ENCODE measurements around the gene IQGAP3. TPM values are rescaled to one million over a fixed set of nuclear protein-coding genes. Genes with fewer than 3 reads are reported as not detected.

The IQGAP3 gene
- total RNA-seq, 1 experiment from 2014 or later, result 21.3 TPM

DNA sequence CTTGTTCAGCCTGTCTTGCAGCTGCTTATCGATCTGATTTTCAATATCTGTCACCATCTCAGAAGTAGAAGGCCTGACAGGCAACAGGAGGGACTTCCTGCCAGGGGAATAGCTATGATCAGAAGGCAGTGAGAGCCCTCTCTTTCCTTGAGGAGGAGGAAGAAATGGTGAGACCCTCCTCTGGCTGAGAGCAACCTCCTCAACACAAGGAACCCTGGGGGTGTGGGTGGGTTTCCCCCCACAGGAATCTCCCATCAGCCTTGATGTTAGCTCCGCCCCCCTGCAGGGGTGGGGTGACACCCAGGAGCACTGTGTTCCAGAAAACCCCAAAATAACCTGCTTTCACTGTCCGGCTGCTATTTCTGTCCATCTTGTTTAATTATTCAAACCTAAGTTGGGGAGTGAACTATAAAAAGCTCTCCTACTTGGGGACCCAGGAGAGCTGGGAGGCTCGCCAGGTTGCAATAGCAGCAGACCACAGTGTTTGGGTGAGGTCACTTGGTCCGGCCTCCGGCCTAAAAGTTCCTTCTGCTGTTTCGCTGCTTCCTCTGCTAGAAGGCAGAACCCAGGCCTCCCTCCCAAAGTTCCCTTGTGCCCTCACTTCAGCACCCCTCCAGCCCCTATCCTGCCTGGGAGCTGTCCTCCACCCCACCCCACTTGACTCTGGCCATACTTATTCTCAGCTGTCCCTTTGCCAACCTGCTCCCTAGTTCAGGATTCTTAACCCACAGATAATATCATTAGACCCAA is 64.0 kb downstream of the IQGAP3 start:
- peaks cover 18% of the 10 kb centered on the region for H3K4me1 ChIP-seq
- no peak for DNase-seq
- no peak overlapping the region for H3K27ac ChIP-seq
- H3K27me3 ChIP-seq, result peaks cover 6% of the 10 kb centered on the region; the same call in 1 of the 2 replicates
- no peaks in the 10 kb centered on the region for H3K36me3 ChIP-seq
- H3K4me3 ChIP-seq, result no peak overlapping the region
- no peaks in the 10 kb centered on the region for H3K9me3 ChIP-seq (replicated peaks)

DNA sequence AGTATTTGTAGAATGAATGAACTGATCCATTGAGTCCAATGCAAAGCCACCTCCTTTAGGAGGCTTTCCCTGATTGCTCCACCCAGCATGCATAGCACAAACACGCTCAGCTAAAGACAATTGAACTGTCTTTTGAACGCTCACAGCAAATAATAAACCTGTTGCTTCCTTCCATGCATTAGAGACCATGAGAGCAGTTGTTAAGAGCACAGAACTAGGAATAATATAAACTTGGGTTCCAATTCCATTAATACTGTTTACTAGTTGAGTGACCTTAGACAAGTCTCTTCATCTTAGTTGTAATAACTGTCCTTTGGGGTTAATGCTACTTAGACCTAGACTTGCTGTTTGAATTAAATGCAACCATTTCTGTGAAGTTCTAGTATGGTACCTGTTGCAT is 65.9 kb downstream of the IQGAP3 start:
- Histone ChIP-seq H3K4me3 (no peak overlapping the region), H3K27ac (no peak overlapping the region), H3K9me3 (replicated peaks) (no peaks in the 10 kb centered on the region), H3K27me3 (peaks cover 6% of the 10 kb centered on the region; the same call in 1 of the 2 replicates), H3K36me3 (no peaks in the 10 kb centered on the region), H3K4me1 (peaks cover 33% of the 10 kb centered on the region)
- no peak for DNase-seq

DNA sequence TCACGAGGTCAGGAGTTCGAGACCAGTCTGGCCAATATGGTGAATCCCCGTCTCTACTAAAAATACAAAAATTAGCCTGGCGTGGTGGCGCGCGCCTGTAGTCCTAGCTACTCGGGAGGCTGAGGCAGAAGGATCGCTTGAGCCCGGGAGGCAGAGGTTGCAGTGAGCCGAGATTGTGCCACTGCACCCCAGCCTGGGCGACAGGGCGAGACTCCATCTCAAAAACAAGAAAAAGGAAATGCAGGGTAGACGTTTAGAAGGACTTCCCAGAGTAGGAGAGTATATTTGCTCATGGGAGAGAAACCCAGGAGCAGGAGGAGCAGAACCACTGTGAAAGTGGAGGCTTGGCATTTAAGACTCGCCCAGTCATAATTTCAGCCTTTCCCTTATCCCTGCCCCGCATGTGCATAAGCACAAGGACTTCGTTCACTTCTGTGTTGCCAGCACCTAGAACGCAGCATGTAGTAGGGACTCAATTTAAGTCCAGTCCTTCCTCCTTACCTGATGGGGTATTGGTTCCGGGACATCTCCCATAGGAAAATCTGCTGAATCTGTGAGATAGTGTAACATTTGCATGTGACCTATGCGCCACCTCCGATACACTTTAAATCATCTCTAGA is 66.6 kb downstream of the IQGAP3 start:
- peaks cover 33% of the 10 kb centered on the region for H3K4me1 ChIP-seq
- no peak for DNase-seq
- H3K4me3 ChIP-seq, result peak overlapping the region; percentile 49
- no peaks in the 10 kb centered on the region for H3K36me3 ChIP-seq
- H3K27me3 ChIP-seq, result peaks cover 6% of the 10 kb centered on the region; the same call in 1 of the 2 replicates
- peak overlapping the region; percentile 70 for H3K27ac ChIP-seq
- no peaks in the 10 kb centered on the region for H3K9me3 ChIP-seq (replicated peaks)

DNA sequence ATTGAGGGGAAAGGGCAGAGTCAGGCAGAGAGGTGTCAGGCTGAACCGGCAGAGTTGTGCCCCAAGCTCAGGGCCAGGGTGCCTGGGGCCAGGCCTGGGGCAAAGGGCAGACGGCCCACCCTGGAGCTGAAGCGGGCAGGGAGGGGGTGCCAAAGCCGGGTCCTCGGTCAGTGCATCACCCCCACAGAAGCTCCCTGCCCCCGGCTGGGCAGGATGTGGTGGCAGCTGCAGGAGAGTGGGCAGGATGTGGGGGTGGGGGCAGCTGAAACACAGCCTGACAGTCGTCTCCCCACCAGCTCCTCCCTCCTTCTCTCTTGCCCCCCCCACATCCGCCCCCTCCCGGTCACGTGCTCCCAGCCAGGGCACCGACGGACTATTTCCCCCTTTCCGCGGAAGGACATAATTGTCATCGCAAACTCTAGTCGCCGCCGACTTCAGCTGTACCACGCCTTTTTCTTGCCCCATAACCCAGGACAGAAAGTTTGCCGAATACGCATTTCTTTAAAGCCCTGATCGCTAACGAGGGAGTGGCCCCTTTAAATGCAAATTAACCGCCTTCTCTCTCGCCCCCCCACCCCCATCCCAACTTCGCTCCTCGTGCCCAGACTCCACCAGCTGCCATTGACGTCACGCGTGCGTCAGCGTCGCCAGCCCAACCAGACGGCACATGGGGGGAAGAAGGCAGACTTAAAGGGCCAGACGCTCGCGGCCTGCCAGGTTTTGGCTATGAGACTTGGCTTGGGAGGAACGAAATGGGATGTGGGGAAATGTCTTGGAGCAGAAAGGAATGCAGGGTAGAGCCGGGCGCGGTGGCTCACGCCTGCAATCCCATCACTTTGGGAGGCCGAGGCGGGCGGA is 67.3 kb downstream of the IQGAP3 start:
- DNase-seq, result peak; percentile 97
- H3K9me3 ChIP-seq (replicated peaks), result no peaks in the 10 kb centered on the region
- peak overlapping the region; percentile 70 for H3K27ac ChIP-seq
- H3K36me3 ChIP-seq, result no peaks in the 10 kb centered on the region
- H3K27me3 ChIP-seq, result peaks cover 6% of the 10 kb centered on the region; the same call in 1 of the 2 replicates
- H3K4me3 ChIP-seq, result peak overlapping the region; percentile 49
- H3K4me1 ChIP-seq, result peaks cover 33% of the 10 kb centered on the region

DNA sequence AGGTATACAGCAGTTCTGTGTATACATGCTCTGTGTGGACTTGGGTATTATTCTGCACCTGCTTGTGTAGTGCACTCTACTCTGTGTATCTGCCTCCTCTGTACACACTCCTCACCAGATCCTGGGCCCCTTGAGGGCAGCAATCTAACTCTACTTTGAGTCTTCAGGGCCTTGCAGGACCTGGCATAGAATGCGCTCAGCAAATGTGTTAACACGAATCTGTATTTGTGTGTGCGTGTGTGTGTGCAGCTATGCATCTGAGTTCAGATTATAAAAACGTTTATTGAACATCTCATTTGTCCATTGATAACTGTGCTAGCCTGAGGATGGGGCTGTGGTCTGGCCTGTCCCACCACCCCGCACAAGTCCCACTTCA is 67.9 kb downstream of the IQGAP3 start:
- peaks cover 6% of the 10 kb centered on the region; the same call in 1 of the 2 replicates for H3K27me3 ChIP-seq
- H3K36me3 ChIP-seq, result no peaks in the 10 kb centered on the region
- peak overlapping the region; percentile 49 for H3K4me3 ChIP-seq
- H3K4me1 ChIP-seq, result peaks cover 33% of the 10 kb centered on the region
- H3K27ac ChIP-seq, result peak overlapping the region; percentile 70
- no peaks in the 10 kb centered on the region for H3K9me3 ChIP-seq (replicated peaks)
- DNase-seq, result no peak

DNA sequence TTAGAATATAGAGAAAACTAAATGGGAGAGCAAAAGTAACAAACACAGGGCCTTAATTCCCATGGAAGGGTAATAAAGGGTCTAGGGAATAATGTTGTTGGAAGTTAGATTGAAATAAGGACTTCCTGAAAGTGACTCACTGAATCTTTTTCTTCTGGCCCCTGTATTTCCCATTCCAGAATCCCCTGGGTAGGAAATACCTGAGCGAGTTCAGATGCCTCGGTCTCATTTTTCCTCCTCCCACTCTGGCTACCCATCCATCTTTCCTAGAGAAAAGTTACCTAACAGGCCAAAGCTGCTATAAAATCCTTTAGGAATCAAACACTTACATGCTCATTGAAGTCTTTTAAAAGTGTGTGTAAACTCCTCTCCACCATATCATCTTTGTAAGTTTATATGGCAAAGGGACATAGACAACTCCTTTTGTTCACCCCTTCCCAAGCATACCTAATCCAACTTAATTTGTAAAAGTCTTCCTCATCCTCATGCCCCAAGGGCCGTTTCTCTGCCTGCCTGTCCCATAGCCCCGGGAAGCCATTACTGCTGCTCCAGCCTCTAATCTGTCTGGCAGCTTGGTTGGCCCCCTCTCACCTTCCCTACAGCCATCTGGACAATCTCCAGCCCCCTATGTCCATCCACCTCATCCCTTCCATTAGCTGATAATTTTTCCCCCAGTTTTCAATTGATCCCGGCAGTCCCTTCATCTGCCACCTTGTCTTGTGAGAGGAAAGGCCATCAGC is 68.5 kb downstream of the IQGAP3 start:
- peak overlapping the region; percentile 70; the same call in 1 of the 2 replicates for H3K27ac ChIP-seq
- no peak for DNase-seq
- H3K4me3 ChIP-seq, result no peak overlapping the region
- peaks cover 5% of the 10 kb centered on the region; the same call in 1 of the 2 replicates for H3K27me3 ChIP-seq
- H3K4me1 ChIP-seq, result peaks cover 35% of the 10 kb centered on the region
- no peaks in the 10 kb centered on the region for H3K36me3 ChIP-seq
- no peaks in the 10 kb centered on the region for H3K9me3 ChIP-seq (replicated peaks)

DNA sequence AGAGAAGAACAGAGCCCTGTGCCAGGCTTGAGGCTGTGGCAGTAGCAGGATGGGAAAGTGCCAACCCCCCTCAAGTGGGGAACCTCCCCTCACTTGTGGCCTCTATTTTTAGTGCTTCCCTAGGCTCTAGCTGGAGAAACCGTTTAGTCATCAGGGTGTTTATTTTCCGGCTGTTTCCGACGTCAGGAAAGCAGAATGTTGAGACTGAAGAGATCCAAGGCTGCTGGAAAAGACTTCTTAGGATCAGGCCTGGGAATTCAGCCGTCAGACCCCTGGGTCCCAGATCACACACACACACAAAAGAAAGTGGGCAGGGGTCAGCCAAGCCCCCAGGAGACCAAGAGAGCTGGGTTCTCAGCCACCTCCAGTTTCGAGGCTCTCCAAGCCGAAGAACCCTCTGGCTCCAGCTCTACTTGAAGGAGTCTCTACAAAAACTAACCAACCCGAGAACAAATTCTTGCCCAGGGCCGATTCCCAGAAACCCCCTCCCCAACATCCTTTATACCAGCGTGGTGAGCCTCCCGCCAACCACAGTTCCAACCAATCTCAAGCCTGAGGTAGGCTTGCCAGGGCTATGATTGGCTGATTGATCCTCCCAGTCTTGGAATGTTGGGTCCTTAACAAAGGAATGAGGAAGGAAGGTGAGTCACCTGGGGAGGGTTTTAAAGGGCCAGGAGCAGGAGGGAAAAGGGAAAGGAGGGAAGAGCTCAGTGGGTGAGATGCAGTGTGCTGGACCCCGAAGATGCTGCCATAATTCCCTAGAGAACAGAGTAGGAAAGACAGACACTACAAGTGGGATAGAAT is 69.3 kb downstream of the IQGAP3 start:
- Histone ChIP-seq H3K36me3 (no peaks in the 10 kb centered on the region), H3K4me3 (no peak overlapping the region), H3K4me1 (peaks cover 42% of the 10 kb centered on the region), H3K27ac (peak overlapping the region; percentile 47), H3K27me3 (no peaks in the 10 kb centered on the region), H3K9me3 (replicated peaks) (no peaks in the 10 kb centered on the region)
- DNase-seq, result peak; percentile 20 to 40

DNA sequence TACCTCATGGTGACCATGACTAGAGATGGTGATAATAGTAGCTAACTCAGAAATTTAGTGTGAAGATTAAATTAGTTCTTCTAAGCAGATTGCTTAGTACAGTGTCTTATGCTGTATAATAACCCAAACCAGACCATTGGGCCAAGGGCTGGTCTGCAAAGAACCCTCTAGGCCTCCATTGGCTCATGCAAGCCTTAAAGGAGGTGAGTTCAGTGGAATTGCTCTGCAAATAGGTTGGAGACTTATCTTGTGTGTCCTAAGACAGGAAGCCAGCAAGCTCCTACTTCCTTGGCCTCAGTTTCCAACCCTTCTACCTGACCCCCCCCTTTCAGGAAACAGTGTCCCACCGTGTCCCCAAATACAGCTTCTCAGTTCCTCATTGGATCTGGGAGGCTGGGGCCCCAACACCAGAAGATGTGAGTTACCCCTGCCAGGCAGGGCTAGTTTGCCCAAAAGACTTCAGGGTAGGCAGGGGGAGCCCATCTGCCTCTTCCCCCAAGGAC is 69.9 kb downstream of the IQGAP3 start:
- peak overlapping the region; percentile 47 for H3K27ac ChIP-seq
- no peak for DNase-seq
- H3K4me3 ChIP-seq, result no peak overlapping the region
- no peaks in the 10 kb centered on the region for H3K9me3 ChIP-seq (replicated peaks)
- no peaks in the 10 kb centered on the region for H3K36me3 ChIP-seq
- H3K4me1 ChIP-seq, result peaks cover 46% of the 10 kb centered on the region
- H3K27me3 ChIP-seq, result no peaks in the 10 kb centered on the region

DNA sequence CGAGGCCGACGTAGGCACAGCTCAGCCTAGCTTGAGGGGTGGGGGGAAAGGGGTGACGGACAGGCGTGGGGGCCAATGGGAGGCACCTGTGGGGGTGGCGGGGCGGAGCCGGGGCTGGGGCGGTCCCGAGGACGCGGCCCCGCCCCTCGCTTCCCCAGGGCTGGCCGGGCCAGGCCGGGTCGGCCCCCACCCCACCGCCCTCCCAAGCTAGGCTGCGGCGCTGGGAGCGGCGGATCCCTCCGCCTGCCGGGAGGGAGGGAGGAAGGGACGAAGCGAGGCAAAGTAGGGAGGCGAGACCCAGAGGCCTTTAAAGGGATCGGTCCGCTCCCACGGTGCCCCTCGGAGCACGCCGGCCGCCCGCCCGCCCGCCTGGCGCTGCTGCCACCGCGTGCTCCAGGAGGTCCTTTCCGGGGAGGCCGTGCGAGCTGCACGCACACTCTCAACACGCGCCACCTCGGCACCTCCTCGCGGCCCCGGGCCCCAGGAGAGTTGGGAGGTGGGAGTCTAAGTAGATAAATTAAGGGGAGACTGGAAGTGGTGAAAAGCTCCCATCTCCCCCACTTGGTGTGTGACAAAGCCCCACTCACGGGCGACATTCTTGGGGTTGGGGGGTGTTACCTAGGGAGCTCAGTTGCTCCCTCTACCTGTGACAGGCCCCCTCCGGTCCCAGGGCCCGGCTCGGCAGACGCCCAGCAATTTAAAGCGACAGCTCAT is 71.4 kb downstream of the IQGAP3 start:
- peak; percentile 92 to 93 for DNase-seq

DNA sequence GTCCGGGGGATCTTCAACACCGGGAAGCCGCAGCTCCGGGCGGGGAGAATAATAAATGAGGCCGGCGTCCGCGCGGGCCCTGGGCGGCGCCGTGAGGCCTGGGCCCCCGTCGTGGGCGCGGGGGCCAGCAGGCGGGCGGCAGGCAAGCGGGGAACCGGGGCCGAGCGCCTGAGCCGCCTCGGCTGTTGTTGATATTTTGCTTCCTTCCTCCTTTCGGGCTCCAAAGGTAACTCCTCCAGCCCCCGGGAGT is 71.9 kb downstream of the IQGAP3 start, which contains the start of gene MEF2D:
Gene MEF2D, minus strand, starts transcription at position 233 of the 250 bp plus-strand sequence. CDS start 17,483 bp downstream, outside the sequence.
- H3K27me3 ChIP-seq, result no peaks in the 10 kb centered on the region
- peak within 1 kb of the TSS; percentile 70 for H3K4me3 ChIP-seq
- H3K36me3 ChIP-seq, result no peaks in the 10 kb centered on the region
- H3K9me3 ChIP-seq (replicated peaks), result no peaks in the 10 kb centered on the region
- peak within 1 kb of the TSS; percentile 92 for H3K27ac ChIP-seq
- peaks cover 62% of the 10 kb centered on the region for H3K4me1 ChIP-seq
- no peak for DNase-seq

More for the DNA sequence above, 71.4 kb downstream of the IQGAP3 start:
- H3K4me1 ChIP-seq, result peaks cover 61% of the 10 kb centered on the region
- H3K4me3 ChIP-seq, result peak overlapping the region; percentile 70
- H3K27ac ChIP-seq, result peak overlapping the region; percentile 92
- no peaks in the 10 kb centered on the region for H3K9me3 ChIP-seq (replicated peaks)
- H3K36me3 ChIP-seq, result no peaks in the 10 kb centered on the region
- no peaks in the 10 kb centered on the region for H3K27me3 ChIP-seq

DNA sequence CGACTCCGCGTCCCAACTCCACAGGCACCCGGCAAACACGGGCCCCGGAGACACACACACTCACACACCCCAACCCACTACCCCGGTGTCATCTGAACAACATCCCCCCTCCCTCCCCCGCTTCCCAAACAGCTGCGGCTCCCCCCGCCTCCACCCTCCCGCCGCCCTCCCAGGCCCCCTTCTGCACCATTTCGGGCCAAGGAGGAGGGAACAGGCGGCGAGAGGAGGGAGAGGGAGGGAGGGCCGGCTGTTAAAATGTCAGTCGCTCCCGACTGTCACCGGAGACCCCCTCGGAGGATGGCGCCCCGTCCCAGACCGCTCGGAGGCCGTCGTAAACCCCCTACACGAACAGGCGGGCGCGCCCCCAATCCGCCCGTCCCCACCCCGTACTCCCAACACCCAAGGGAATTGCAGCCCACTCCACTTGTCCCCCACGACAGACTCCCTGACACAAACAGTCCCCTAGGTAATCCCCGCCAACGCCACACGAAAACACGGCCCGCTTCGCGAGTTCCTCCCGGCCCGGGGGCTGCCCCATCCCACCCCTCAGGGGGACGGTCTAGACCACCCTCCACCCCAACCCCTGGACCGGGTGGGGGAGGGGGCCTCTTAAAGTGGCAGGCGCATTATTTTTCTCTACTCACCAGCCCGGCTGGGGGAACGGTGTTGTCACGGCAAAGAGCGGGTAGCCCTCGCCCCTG is 72.4 kb downstream of the IQGAP3 start:
- Histone ChIP-seq H3K4me1 (peaks cover 64% of the 10 kb centered on the region), H3K4me3 (peak overlapping the region; percentile 70), H3K27ac (peak overlapping the region; percentile 45), H3K36me3 (no peaks in the 10 kb centered on the region), H3K9me3 (replicated peaks) (no peaks in the 10 kb centered on the region), H3K27me3 (no peaks in the 10 kb centered on the region)
- DNase-seq, result peak; percentile 82 to 84

DNA sequence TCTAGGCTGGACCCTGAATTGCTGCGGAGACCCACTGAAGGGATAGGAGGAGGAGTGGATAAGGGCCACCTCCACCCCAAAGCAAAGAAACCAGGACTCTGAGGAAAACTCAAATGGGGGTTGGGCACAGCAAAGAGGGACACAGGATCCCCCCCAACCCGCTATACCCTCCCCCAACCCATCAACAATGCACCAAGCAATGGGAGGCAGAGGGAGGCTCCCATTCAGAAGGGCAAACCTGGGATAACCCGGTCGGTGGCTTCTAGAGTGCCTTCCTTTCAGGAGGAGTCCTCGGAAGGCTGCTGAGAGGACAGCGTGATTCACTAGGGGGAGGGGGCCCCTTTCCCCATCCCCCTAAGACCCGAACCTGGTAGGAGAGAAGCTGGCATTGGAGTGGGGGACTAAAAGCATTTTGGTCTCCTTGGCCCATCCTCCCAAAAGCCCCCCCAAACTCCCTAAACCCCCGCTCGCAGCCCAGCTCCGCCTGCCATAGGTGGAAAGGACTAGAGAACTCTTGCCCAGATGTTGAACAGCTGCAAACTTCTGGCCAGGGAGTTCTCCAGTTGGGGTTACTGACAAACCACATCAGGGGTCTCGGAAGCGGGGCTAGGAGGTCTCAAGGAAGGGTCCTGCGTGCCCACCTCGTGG is 73.0 kb downstream of the IQGAP3 start:
- no peaks in the 10 kb centered on the region for H3K9me3 ChIP-seq (replicated peaks)
- H3K27ac ChIP-seq, result peak overlapping the region; percentile 45; the same call in 1 of the 2 replicates
- no peak for DNase-seq
- H3K27me3 ChIP-seq, result no peaks in the 10 kb centered on the region
- peak overlapping the region; percentile 70 for H3K4me3 ChIP-seq
- peaks cover 62% of the 10 kb centered on the region for H3K4me1 ChIP-seq
- H3K36me3 ChIP-seq, result no peaks in the 10 kb centered on the region

Data from SJCRH30 (cell line).